Stimulated activated CD4-positive, alpha-beta T cell treated with anti-CD3 and anti-CD28 coated beads, Interleukin-1b, Interleukin-23, amount 100 ng/mL, for 1 hour (primary cell): ENCODE results near the gene ABHD12.

ENCODE experiments used
- DNase-seq, 2 donors: peaks; one replicate each; pipeline ENCODE4 v3.0.0-alpha.2; 2020; ENCODE audit warnings: low read depth in 2 of 2

The ABHD12 gene

DNA sequence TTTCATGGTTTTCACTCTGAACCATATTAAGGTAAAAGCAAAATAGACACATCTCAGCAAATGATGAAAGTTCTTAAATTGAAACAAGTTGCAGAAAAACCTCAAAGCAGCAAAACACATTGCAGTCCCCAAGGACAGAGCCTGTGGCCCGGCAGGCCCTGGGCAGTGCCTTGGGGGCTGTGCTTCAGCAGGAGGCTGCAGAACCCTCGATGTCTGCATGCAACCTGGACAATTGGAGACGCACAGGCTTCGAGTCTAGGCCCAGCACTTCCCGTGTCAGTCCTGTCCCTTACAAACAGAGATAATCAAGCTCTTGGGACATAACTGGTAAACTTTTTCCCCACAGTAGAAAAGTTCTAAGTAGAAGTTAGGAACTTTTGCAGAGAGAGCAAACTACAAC is 133.5 kb downstream of the ABHD12 start:
- no peak for DNase-seq

DNA sequence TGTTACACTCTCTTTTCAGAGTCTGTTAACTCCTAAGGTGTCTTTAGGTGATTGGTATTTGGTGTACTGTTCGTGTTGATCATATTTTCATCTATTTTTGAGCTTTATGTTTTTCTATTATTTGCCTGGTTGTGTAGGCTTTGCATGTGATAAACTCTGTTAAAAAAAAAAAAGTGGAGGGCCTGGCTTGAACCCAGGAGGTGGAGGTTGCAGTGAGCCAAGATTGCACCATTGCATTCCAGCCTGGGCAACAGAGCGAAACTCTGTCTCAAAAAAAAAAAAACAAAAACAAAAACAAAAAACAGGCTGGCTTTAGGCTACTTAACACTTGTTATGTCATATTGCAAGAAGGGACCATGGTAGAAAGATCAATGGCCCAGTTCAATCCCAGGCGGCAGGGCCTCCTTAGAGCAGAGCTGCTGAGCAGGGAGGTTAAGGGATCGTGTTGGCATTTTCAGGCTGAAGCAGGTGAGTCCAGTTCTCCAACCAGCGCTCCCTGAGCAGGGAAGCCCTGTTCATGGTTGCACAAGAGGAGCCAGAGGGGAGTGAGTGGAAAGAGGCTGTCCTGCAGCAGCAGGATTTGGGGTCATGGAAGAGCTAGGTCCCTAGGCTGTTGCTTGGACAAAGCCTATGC is 134.3 kb downstream of the ABHD12 start:
- DNase-seq = no peak

- DNase-seq = no peak
Observed at GRCh38 chr20:25254986-25255680, 135.5 kb downstream of the ABHD12 start.

- DNase-seq = no peak
Observed at GRCh38 chr20:25254571-25254970, 136.1 kb downstream of the ABHD12 start.

GRCh38 chr20:25253606-25254275 is 136.9 kb downstream of the ABHD12 start:
- DNase-seq = no peak

DNA sequence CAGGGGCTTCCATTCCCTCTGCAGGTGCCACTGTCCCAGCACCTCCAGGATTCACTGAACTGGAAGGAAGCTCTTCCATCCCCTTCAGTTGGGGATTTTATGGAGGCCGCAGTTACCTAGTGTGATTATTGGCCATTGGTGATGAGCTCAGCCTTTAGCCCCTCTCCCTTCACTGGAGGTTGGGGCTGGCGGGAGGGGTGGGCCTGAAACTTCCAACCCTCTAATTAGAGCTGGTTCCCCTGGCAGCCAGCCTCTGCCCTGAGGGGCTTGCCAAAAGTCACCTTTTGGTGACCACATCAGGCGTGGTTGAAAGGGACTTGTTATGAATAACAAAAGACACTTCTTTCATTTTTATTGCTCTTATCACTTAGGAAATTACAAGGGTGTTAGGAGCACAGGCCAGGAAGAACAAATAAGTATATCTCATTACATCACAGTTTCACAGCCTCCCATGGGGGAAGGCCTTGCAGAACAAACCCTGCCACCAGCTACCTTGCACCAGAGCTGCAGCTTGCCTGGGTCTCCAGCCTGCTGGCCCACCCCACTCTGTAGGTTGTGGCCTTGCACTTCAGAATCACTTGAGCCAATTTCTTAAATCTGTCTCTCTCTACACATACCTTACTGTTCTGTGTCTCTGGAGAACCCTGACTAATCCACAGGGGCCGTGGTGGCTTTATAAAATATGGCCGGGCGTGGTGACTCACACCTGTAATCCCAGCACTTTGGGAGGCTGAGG is 137.8 kb downstream of the ABHD12 start:
- DNase-seq = no peak

GRCh38 chr20:25252230-25252651 is 138.4 kb downstream of the ABHD12 start:
- no peak for DNase-seq

- no peak for DNase-seq
Observed at GRCh38 chr20:25251558-25251957, 139.1 kb downstream of the ABHD12 start.

DNA sequence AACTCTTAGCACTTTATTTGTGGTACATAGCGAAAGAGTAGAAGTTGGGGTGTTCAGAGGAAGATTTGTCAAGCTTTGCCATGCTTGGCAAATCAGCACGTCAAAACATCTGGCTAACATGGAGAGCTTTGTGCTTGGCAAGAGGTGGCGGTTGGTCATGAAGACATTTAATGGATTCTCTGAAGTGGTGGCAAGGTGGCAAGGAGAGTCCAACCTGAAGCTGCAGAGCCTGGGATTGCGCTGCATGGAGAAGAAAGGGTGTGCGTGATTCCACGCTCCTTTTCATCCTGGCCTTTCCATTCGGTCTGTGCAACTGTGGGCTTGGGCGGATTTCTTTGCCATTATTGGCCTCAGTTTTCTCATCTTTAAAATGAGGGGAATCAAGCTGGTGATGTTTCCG is 139.6 kb downstream of the ABHD12 start:
- no peak for DNase-seq

- no peak for DNase-seq
Observed at GRCh38 chr20:25250508-25250907, 140.1 kb downstream of the ABHD12 start.
